LNCAP (cell line): ENCODE results near the gene GPAM.

ENCODE experiments used
- CTCF ChIP-seq: fragments of 450-650 bp; IDR thresholded peaks from 2 replicates; pipeline ENCODE4 v1.5.1; 2017; ENCODE audit warnings: mild to moderate bottlenecking

GPAM gene

GRCh38 chr10:112173206-112173605, 10.4 kb downstream of the GPAM start:
- no peak for TF ChIP-seq CTCF

- TF ChIP-seq CTCF, result no peak
Measured at GRCh38 chr10:112168733-112169132, 14.8 kb downstream of the GPAM start.

- no peak for TF ChIP-seq CTCF
Measured at GRCh38 chr10:112166800-112167199, 16.8 kb downstream of the GPAM start.

GRCh38 chr10:112161757-112162518, 21.6 kb downstream of the GPAM start:
- no peak for TF ChIP-seq CTCF

- TF ChIP-seq CTCF, result no peak
Measured at GRCh38 chr10:112160834-112161233, 22.7 kb downstream of the GPAM start.

- TF ChIP-seq CTCF, result no peak
Measured at GRCh38 chr10:112159469-112159868, 24.1 kb downstream of the GPAM start.

- no peak for TF ChIP-seq CTCF
Measured at GRCh38 chr10:112151524-112152039, 32.0 kb downstream of the GPAM start.
